SK-N-MC (cell line): ENCODE data around the gene RPL3.

Source experiments
- EZH2 ChIP-seq: fragments of 200-600 bp; sonication (generic); IDR thresholded peaks from one replicate; pipeline ENCODE4 v1.6.1; 2017; ENCODE audit warnings: antibody characterized with exemption
- FOXP2 ChIP-seq: optimal IDR thresholded peaks from 2 replicates; pipeline ENCODE3; 2011; ENCODE audit warnings: mild to moderate bottlenecking, moderate library complexity; ENCODE audit not compliant: insufficient read depth; ENCODE audit errors: extremely low read length, control extremely low read depth
- POLR2AphosphoS5 ChIP-seq: IDR thresholded peaks from 2 replicates; pipeline ENCODE4 v1.6.1; 2012; ENCODE audit warnings: mild to moderate bottlenecking, low read depth, low read length, borderline replicate concordance

DNA sequence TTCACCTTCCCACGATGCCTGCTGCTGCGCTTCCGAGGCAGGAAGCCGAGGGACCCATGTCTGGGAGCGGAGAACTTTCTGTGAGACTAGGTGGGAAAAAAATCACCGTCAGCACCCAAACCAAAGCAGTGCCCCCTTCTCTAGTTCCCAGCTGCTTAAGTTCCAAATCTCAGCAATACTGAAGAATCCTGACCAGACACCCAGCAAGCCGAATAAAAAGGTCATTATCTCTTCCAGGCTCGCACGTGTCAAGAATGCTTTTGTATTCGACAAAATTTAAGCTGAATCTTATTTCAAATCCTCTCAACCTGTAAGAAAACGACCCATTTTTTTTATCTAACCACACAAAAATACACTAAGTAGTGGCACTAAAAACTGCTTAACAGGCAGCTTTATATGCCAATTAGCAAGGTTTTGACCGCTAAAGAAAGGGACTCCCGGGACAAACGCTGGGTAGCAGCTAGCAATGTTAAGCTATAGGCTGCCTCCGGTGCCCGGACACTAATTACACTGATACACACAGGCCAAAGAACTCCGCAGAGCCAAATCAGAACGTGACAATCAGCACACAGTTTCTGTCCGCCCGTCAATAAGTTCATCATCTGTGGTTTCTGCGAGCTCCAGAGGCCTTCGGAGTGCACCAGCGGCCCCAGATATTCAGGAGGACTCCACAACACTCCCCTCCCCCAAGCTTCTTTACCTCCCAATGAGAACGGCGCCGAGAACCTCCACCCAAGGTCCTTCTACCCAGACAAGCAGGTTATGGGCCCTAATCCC, 728 bp downstream of the RPL3 start:
- TF ChIP-seq EZH2 (no peak), POLR2AphosphoS5 (peak; percentile 23; the same call in 1 of the 2 replicates), FOXP2 (no peak)
